RWPE2 (cell line): Measurements from ENCODE around the gene PPIA.

Experiments used
- ATAC-seq: fragments of 200-7000 bp; cut with Tn5 transposase; 3 replicates; pipeline ENCODE4 v1.9.1; 2021; ENCODE audit warnings: low read depth
- DNase-seq: peaks from one replicate; pipeline ENCODE4 v3.0.0-alpha.2; 2020; ENCODE audit warnings: low spot score
- H3K27ac ChIP-seq: fragments of 450-650 bp; 2 replicates; pipeline ENCODE4 v1.5.1; 2017; ENCODE audit warnings: mild to moderate bottlenecking; ENCODE audit not compliant: poor library complexity, severe bottlenecking
- H3K27me3 ChIP-seq: fragments of 250-450 bp; sonication (Bioruptor Pico); 2 replicates; pipeline ENCODE4 v1.5.1; 2021; ENCODE audit warnings: mild to moderate bottlenecking, moderate library complexity; ENCODE audit not compliant: insufficient read depth, poor library complexity, severe bottlenecking
- H3K36me3 ChIP-seq: fragments of 250-450 bp; sonication (Bioruptor Pico); 2 replicates; pipeline ENCODE4 v1.5.1; 2020; ENCODE audit warnings: low read depth, mild to moderate bottlenecking, moderate library complexity
- H3K4me1 ChIP-seq: fragments of 250-450 bp; sonication (Bioruptor Pico); 2 replicates; pipeline ENCODE4 v1.5.1; 2021; ENCODE audit warnings: mild to moderate bottlenecking, moderate library complexity; ENCODE audit not compliant: insufficient read depth, poor library complexity, severe bottlenecking
- H3K4me3 ChIP-seq: fragments of 250-450 bp; sonication (Bioruptor Pico); 2 replicates; pipeline ENCODE4 v1.5.1; 2021; ENCODE audit warnings: mild to moderate bottlenecking, moderate library complexity; ENCODE audit not compliant: severe bottlenecking
- H3K9me3 ChIP-seq: fragments of 250-450 bp; sonication (Bioruptor Pico); 2 replicates; pipeline ENCODE4 v1.5.1; 2021; ENCODE audit warnings: mild to moderate bottlenecking, moderate library complexity; ENCODE audit not compliant: severe bottlenecking
- CTCF ChIP-seq: fragments of 450-650 bp; IDR thresholded peaks from one replicate; pipeline ENCODE4 v1.5.1; 2017; ENCODE audit warnings: mild to moderate bottlenecking, moderate library complexity; ENCODE audit not compliant: poor library complexity, severe bottlenecking

The PPIA gene

GRCh38 chr7:44755698-44756627 lies 40.5 kb upstream of the PPIA start:
- Histone ChIP-seq H3K4me3 (no peak overlapping the region), H3K27ac (no peak overlapping the region), H3K9me3 (no peaks in the 10 kb centered on the region), H3K4me1 (peaks cover 8% of the 10 kb centered on the region), H3K27me3 (no peaks in the 10 kb centered on the region), H3K36me3 (peaks cover 37% of the 10 kb centered on the region)
- TF ChIP-seq CTCF, result no peak
- ATAC-seq (no peak), DNase-seq (no peak)

GRCh38 chr7:44756904-44757303 lies 39.6 kb upstream of the PPIA start:
- DNase-seq (no peak), ATAC-seq (no peak)
- Histone ChIP-seq H3K27me3 (no peaks in the 10 kb centered on the region), H3K27ac (no peak overlapping the region), H3K4me3 (no peak overlapping the region), H3K9me3 (no peaks in the 10 kb centered on the region), H3K4me1 (peaks cover 8% of the 10 kb centered on the region), H3K36me3 (peaks cover 33% of the 10 kb centered on the region)
- TF ChIP-seq CTCF, result no peak

GRCh38 chr7:44757311-44757710 lies 39.2 kb upstream of the PPIA start:
- Histone ChIP-seq H3K27ac (no peak overlapping the region), H3K4me1 (peaks cover 8% of the 10 kb centered on the region), H3K4me3 (no peak overlapping the region), H3K9me3 (no peaks in the 10 kb centered on the region), H3K36me3 (peaks cover 35% of the 10 kb centered on the region), H3K27me3 (no peaks in the 10 kb centered on the region)
- DNase-seq (no peak), ATAC-seq (no peak)
- no peak for TF ChIP-seq CTCF

- no peak for DNase-seq
- Histone ChIP-seq H3K4me1 (peaks cover 8% of the 10 kb centered on the region), H3K4me3 (no peak overlapping the region), H3K27me3 (no peaks in the 10 kb centered on the region), H3K9me3 (no peaks in the 10 kb centered on the region), H3K27ac (no peak overlapping the region), H3K36me3 (peaks cover 33% of the 10 kb centered on the region)
- no peak for ATAC-seq
- TF ChIP-seq CTCF, result no peak
Measured at GRCh38 chr7:44757739-44758138, 38.7 kb upstream of the PPIA start.

- Histone ChIP-seq H3K27me3 (no peaks in the 10 kb centered on the region), H3K36me3 (peaks cover 46% of the 10 kb centered on the region), H3K27ac (no peak overlapping the region), H3K4me1 (peaks cover 7% of the 10 kb centered on the region), H3K4me3 (no peak overlapping the region), H3K9me3 (no peaks in the 10 kb centered on the region)
- DNase-seq, result no peak
- ATAC-seq, result no peak
- no peak for TF ChIP-seq CTCF
Measured at GRCh38 chr7:44759246-44759645, 37.2 kb upstream of the PPIA start.
